ENCODE results near the gene PIK3C2G. TPM values are rescaled to one million over a fixed set of nuclear protein-coding genes. Genes with fewer than 3 reads are reported as not detected.

Gene PIK3C2G
- total RNA-seq, 1 experiment from 2014 or later = not detected

DNA sequence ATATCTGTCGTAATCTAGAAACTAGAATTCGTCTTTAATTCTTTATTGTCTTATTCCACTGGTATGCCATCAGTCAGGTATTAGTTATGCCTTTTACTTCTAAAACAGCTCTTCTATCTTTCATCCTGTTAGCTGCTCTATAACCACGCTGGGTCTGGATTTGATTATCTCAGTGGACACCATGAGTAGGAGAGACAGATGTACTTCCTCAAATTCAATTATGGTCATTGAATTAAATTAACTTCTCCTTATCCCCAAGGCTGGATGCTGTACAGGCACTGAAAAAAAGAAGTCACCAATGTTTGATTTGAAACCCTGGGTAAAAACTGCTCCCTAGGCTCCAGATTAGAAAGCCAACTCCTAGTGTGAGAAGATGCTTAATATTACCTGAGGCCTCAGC lies 107.3 kb downstream of the PIK3C2G start:
- Histone ChIP-seq H3K79me2 (ENCODE audit: insufficient read depth, low read length) (no peaks in the 10 kb centered on the region), H2BK120ac (ENCODE audit: low read depth, low read length, poor library complexity, severe bottlenecking) (no peak overlapping the region), H2AFZ (ENCODE audit: low read length) (no peak overlapping the region), H3T11ph (ENCODE audit: low read length) (no peak overlapping the region), H3K9me3 (ENCODE audit: control insufficient read depth, low read depth, low read length) (no peaks in the 10 kb centered on the region), H4K91ac (ENCODE audit: insufficient read length, low read depth, low read length) (no peak overlapping the region), H3K4ac (ENCODE audit: low read depth, low read length) (no peak overlapping the region), H3K23ac (ENCODE audit: insufficient read length, low read depth, low read length) (no peak overlapping the region), H2BK15ac (ENCODE audit: low read depth, low read length) (no peak overlapping the region), H3K4me1 (ENCODE audit: insufficient read depth, low read length) (no peaks in the 10 kb centered on the region), H4K20me1 (ENCODE audit: control insufficient read depth, insufficient read depth, insufficient read length) (no peaks in the 10 kb centered on the region), H4K5ac (ENCODE audit: insufficient read length, low read depth, low read length) (no peak overlapping the region), H3K18ac (ENCODE audit: insufficient read length, low read depth, low read length) (no peak overlapping the region), H2BK20ac (ENCODE audit: low read depth, low read length, poor library complexity, severe bottlenecking) (no peak overlapping the region), H3K14ac (ENCODE audit: insufficient read depth, low read length) (no peak overlapping the region), H3K4me2 (ENCODE audit: insufficient read depth, insufficient read length, low read length) (no peak overlapping the region), H3K9ac (ENCODE audit: extremely low read depth, insufficient read length, low read length) (no peak overlapping the region), H2AK5ac (ENCODE audit: insufficient read length, low read length) (no peak overlapping the region), H3K79me1 (ENCODE audit: insufficient read depth, low read depth, low read length, poor library complexity, severe bottlenecking) (no peaks in the 10 kb centered on the region), H2BK12ac (ENCODE audit: insufficient read length, low read depth, low read length) (no peak overlapping the region), H4K8ac (replicated peaks; ENCODE audit: insufficient read length, low read depth, low read length) (no peak overlapping the region), H3K27me3 (ENCODE audit: insufficient read depth, low read length) (no peaks in the 10 kb centered on the region), H3K56ac (ENCODE audit: insufficient read length, low read depth, low read length) (no peak overlapping the region), H3K27ac (ENCODE audit: insufficient read length, low read depth, low read length) (no peak overlapping the region), H2BK5ac (ENCODE audit: insufficient read length, low read length) (no peak overlapping the region), H3K23me2 (ENCODE audit: insufficient read length, low read depth, low read length, poor library complexity, severe bottlenecking) (no peaks in the 10 kb centered on the region)
- Mint-ChIP-seq H3K27me3 (ENCODE audit: low read depth) (no peaks in the 10 kb centered on the region; the same call in 1 of the 2 replicates), H3K4me3 (no peak overlapping the region), H3K4me1 (peaks cover 6% of the 10 kb centered on the region in 2 experiments), H3K36me3 (ENCODE audit: insufficient read depth in 1 of 3, low read depth in 3 of 3) (peaks cover 0 to 1% (median 0%) of the 10 kb centered on the region in 3 experiments; a peak in 2 of 7 replicates), H3K9me3 (peaks cover 0 to under 1% of the 10 kb centered on the region in 2 experiments; a peak in 3 of 5 replicates), H3K27ac (no peak overlapping the region)
- no peak for TF ChIP-seq CTCF (conservative IDR thresholded peaks at IDR 0.05)
- DNase-seq = no peak
- WGBS (ENCODE audit: extremely low coverage, insufficient read length, low lambda C conversion rate) = 100% methylated on average over 2 of the region's 3 CpGs
